ENCODE data around the gene PARS2. TPM values are rescaled to one million over a fixed set of nuclear protein-coding genes. Genes with fewer than 3 reads are reported as not detected.

Gene PARS2
- total and polyA plus RNA-seq, 12 donors: 1.2 to 16.1 (median 7.5) TPM

- no peak for DNase-seq
- H3K27me3 ChIP-seq: no peaks in the 10 kb centered on the region
- peaks cover 7 to 23% of the 10 kb centered on the region in 2 donors for H3K4me1 ChIP-seq (replicated peaks in 1 of 2)
- no peaks in the 10 kb centered on the region for H3K9me3 ChIP-seq (replicated peaks in 1 of 3)
- H3K4me3 ChIP-seq: peak overlapping the region in 2 of 4 donors; percentile 52 to 76
- H3K27ac ChIP-seq: peak overlapping the region in 3 of 5 donors; percentile 38 to 84 (median 75)
- 82 to 96% (median 92%) methylated on average over 7 of the region's 7 CpGs for WGBS, 4 donors
- TF ChIP-seq CTCF (IDR thresholded peaks at IDR 0.05): no peak
- TF ChIP-seq POLR2A (IDR thresholded peaks at IDR 0.05): no peak
- intact Hi-C loops (cut with DNase I): no loop called here
- H3K36me3 ChIP-seq (replicated peaks in 1 of 2): peaks cover 0 to 19% of the 10 kb centered on the region in 2 donors
Observed at GRCh38 chr1:54714881-54715492, 49.3 kb downstream of the PARS2 start.

GRCh38 chr1:54711536-54711935 is 52.8 kb downstream of the PARS2 start:
- no peaks in the 10 kb centered on the region for H3K36me3 ChIP-seq (replicated peaks in 1 of 2)
- intact Hi-C loops (cut with DNase I): no loop called here
- TF ChIP-seq CTCF (IDR thresholded peaks at IDR 0.05): no peak
- no peak for TF ChIP-seq POLR2A (IDR thresholded peaks at IDR 0.05)
- H3K4me3 ChIP-seq: no peak overlapping the region
- no peaks in the 10 kb centered on the region for H3K27me3 ChIP-seq
- H3K27ac ChIP-seq: no peak overlapping the region
- H3K9me3 ChIP-seq (replicated peaks in 1 of 3): no peaks in the 10 kb centered on the region
- no peak for DNase-seq
- WGBS, 4 donors: 90 to 93% (median 92%) methylated on average over 9 to 10 of the region's 10 CpGs
- H3K4me1 ChIP-seq (replicated peaks in 1 of 2): peaks cover 4 to 12% of the 10 kb centered on the region in 2 donors

- Histone ChIP-seq H3K4me1 (replicated peaks in 1 of 2) (peaks cover 0 to 8% of the 10 kb centered on the region in 2 donors), H3K27ac (no peak overlapping the region), H3K4me3 (no peak overlapping the region), H3K36me3 (replicated peaks in 1 of 2) (no peaks in the 10 kb centered on the region), H3K27me3 (no peaks in the 10 kb centered on the region), H3K9me3 (replicated peaks in 1 of 3) (no peaks in the 10 kb centered on the region)
- intact Hi-C loops (cut with DNase I): no loop called here
- TF ChIP-seq CTCF (IDR thresholded peaks at IDR 0.05): no peak
- no peak for TF ChIP-seq POLR2A (IDR thresholded peaks at IDR 0.05)
- DNase-seq: no peak
- 78 to 85% (median 80%) methylated on average over 6 of the region's 6 CpGs for WGBS, 4 donors
Observed at GRCh38 chr1:54710841-54711240, 53.5 kb downstream of the PARS2 start.

GRCh38 chr1:54710434-54710833 is 53.9 kb downstream of the PARS2 start:
- Histone ChIP-seq H3K4me3 (no peak overlapping the region), H3K9me3 (replicated peaks in 1 of 3) (no peaks in the 10 kb centered on the region), H3K36me3 (replicated peaks in 1 of 2) (no peaks in the 10 kb centered on the region), H3K27ac (no peak overlapping the region), H3K27me3 (no peaks in the 10 kb centered on the region), H3K4me1 (replicated peaks in 1 of 2) (peaks cover 0 to 8% of the 10 kb centered on the region in 2 donors)
- TF ChIP-seq CTCF (IDR thresholded peaks at IDR 0.05) (no peak), POLR2A (IDR thresholded peaks at IDR 0.05) (no peak)
- intact Hi-C loops (cut with DNase I): no loop called here
- 74 to 84% (median 82%) methylated on average over 3 of the region's 3 CpGs for WGBS, 4 donors
- DNase-seq: no peak
